ENCODE data around the gene POLR3H.

DNA sequence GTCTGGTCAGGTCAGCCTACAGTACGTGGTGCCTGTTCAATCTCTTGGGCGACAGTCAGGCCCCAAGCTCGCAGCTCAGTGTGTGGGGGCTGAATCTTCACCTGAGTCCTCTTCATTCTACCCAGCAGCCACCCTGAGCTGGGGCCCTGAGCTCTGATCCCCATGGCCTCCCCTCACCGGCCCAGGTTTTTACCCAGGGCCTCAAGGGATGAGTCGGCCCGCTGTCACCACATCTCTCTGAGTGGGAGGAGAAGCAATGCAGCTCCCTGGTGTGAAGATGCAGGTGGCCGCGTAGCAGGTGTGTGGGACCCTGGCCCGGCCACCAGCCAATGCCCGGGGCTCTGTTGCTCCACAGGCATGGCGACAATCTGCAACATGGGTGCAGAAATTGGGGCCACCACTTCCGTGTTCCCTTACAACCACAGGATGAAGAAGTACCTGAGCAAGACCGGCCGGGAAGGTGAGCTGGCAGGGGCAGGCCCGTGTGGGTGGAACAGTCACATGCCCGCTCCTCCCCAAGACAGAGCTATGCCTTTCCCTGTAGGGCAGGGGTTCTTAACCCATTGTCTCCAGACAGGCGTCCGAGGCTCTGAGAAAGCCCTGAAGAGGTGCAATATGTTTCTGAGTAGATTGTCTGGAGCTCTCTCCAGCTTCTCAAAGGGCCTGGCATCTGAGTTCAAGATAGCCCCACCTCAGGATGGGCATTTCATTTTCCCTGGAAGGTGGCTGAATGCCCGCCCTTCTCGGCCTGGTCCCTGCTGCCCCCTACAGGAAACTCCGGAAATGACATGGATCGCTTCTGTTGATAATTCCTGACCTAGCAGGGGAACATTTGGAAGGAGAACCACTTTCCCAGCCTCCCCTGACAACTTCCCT is 26.9 kb downstream of the POLR3H start:
- TF ChIP-seq, protein P1, sequence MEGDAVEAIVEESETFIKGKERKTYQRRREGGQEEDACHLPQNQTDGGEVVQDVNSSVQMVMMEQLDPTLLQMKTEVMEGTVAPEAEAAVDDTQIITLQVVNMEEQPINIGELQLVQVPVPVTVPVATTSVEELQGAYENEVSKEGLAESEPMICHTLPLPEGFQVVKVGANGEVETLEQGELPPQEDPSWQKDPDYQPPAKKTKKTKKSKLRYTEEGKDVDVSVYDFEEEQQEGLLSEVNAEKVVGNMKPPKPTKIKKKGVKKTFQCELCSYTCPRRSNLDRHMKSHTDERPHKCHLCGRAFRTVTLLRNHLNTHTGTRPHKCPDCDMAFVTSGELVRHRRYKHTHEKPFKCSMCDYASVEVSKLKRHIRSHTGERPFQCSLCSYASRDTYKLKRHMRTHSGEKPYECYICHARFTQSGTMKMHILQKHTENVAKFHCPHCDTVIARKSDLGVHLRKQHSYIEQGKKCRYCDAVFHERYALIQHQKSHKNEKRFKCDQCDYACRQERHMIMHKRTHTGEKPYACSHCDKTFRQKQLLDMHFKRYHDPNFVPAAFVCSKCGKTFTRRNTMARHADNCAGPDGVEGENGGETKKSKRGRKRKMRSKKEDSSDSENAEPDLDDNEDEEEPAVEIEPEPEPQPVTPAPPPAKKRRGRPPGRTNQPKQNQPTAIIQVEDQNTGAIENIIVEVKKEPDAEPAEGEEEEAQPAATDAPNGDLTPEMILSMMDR (IDR thresholded peaks at IDR 0.05; ENCODE audit: low read depth, low read length, poor library complexity, severe bottlenecking), result peak; percentile 96
- TF ChIP-seq EZH2phosphoT487 (IDR thresholded peaks at IDR 0.05; ENCODE audit: borderline replicate concordance, low read length), result no peak
